HepG2 (cell line): ENCODE data around the gene FDPS. TPM values are rescaled to one million over a fixed set of nuclear protein-coding genes. Genes with fewer than 3 reads are reported as not detected.

Source experiments
- ASH2L ChIP-seq: fragments of 300-600, 200-600 bp; sonication (generic); IDR thresholded peaks from 2 replicates; pipeline ENCODE4 v1.7.0; 2017; ENCODE audit warnings: low read depth, mild to moderate bottlenecking, moderate library complexity, mixed read lengths, low read length; ENCODE audit not compliant: insufficient read length
- CCAR2 ChIP-seq: fragments of 200-400 bp; formaldehyde crosslinking; optimal IDR thresholded peaks from 2 replicates; pipeline ENCODE3; 2018; ENCODE audit warnings: low read depth, mild to moderate bottlenecking, low read length, moderate library complexity
- DDIT3 ChIP-seq: sonication (generic); formaldehyde crosslinking; IDR thresholded peaks from 2 replicates; pipeline ENCODE4 v1.4.0; 2020; ENCODE audit warnings: mild to moderate bottlenecking, missing genetic modification reagents
- ELF1 ChIP-seq: sonication (generic); formaldehyde crosslinking; IDR thresholded peaks from 2 replicates; pipeline ENCODE4 v1.4.0; 2020; ENCODE audit warnings: missing genetic modification reagents
- HNRNPH1 ChIP-seq: fragments of 200-400 bp; formaldehyde crosslinking; optimal IDR thresholded peaks from 2 replicates; pipeline ENCODE3; 2017; ENCODE audit warnings: mild to moderate bottlenecking, low read depth, low read length
- HOXD1 ChIP-seq: sonication (generic); formaldehyde crosslinking; IDR thresholded peaks from 2 replicates; pipeline ENCODE4 v1.5.0; 2020; ENCODE audit warnings: missing genetic modification reagents
- JUND ChIP-seq: sonication (generic); formaldehyde crosslinking; IDR thresholded peaks from 2 replicates; pipeline ENCODE4 v1.8.0; 2022; ENCODE audit warnings: mild to moderate bottlenecking, missing genetic modification reagents
- KDM5A ChIP-seq: fragments of 200-600 bp; sonication (generic); IDR thresholded peaks from 2 replicates; pipeline ENCODE4 v1.7.0; 2018; ENCODE audit warnings: antibody characterized with exemption, mild to moderate bottlenecking, low read length, borderline replicate concordance
- MBNL3 ChIP-seq: fragments of 250-450 bp; sonication (Bioruptor Pico); conservative IDR thresholded peaks from 2 replicates; pipeline ENCODE4 v1.8.0; 2022; ENCODE audit warnings: mild to moderate bottlenecking, inconsistent platforms
- NBN ChIP-seq: fragments of 450-650 bp; conservative IDR thresholded peaks from 2 replicates; pipeline ENCODE4 v1.6.1; 2017
- PATZ1 ChIP-seq: sonication (generic); formaldehyde crosslinking; IDR thresholded peaks from 2 replicates; pipeline ENCODE4 v1.4.0; 2020; ENCODE audit warnings: missing genetic modification reagents
- PRMT3 ChIP-seq: sonication (generic); formaldehyde crosslinking; IDR thresholded peaks from 2 replicates; pipeline ENCODE4 v1.8.1; 2022; ENCODE audit warnings: low read depth, mild to moderate bottlenecking, moderate library complexity, missing genetic modification reagents, borderline replicate concordance
- RBFOX2 ChIP-seq: fragments of 200-400 bp; formaldehyde crosslinking; IDR thresholded peaks from 2 replicates; pipeline ENCODE4 v1.6.1; 2017; ENCODE audit warnings: low read depth, mild to moderate bottlenecking, low read length
- SMARCE1 ChIP-seq: fragments of 450-650 bp; IDR thresholded peaks from 2 replicates; pipeline ENCODE4 v1.6.1; 2017; ENCODE audit warnings: borderline replicate concordance
- TGIF2 ChIP-seq: IDR thresholded peaks from 2 replicates; pipeline ENCODE4 v1.6.1; 2016; ENCODE audit warnings: control low read depth, missing compliant biosample characterization
- TOE1 ChIP-seq: sonication (generic); formaldehyde crosslinking; IDR thresholded peaks from 2 replicates; pipeline ENCODE4 v1.4.0; 2020; ENCODE audit warnings: mild to moderate bottlenecking, missing genetic modification reagents
- U2AF2 ChIP-seq: fragments of 200-400 bp; formaldehyde crosslinking; IDR thresholded peaks from 2 replicates; pipeline ENCODE4 v1.6.1; 2017; ENCODE audit warnings: low read depth, mild to moderate bottlenecking, low read length
- ZBTB43 ChIP-seq: sonication (generic); formaldehyde crosslinking; conservative IDR thresholded peaks from 2 replicates; pipeline ENCODE4 v1.4.0; 2020; ENCODE audit warnings: missing genetic modification reagents
- ZNF337 ChIP-seq: sonication (generic); formaldehyde crosslinking; IDR thresholded peaks from 2 replicates; pipeline ENCODE4 v1.5.1; 2020; ENCODE audit warnings: missing genetic modification reagents, low read depth, mild to moderate bottlenecking, borderline replicate concordance
- ZNF33A ChIP-seq: sonication (generic); formaldehyde crosslinking; IDR thresholded peaks from 2 replicates; pipeline ENCODE4 v1.5.1; 2020; ENCODE audit warnings: missing genetic modification reagents, mild to moderate bottlenecking, moderate library complexity, borderline replicate concordance
- polyA plus RNA-seq, 8 experiments: library from polyadenylated mRNA; depleted of rRNA in 3 of 8; stranded (reverse) in 7 of 8; unstranded in 1 of 8; fragments of >200 nt; fragmentation: Illumina TruSeq in 4 of 8; extraction: Trizol in 4 of 8; gene quantifications; 2 replicates each; pipeline versions ENCODE4 v1.2.1 to v1.2.3, GENCODE V29; 2011 to 2016; ENCODE audit warnings: low read depth in 4 of 8, missing spikeins in 1 of 8, mixed read lengths in 1 of 8; ENCODE audit not compliant: insufficient read depth in 1 of 8
- total RNA-seq, 5 experiments: library from RNA; depleted of rRNA; stranded (reverse); fragments of >200 nt; fragmentation: Illumina TruSeq; extraction: Trizol; gene quantifications; 2 replicates each; pipeline ENCODE4 v1.2.3, GENCODE V29; 2016; ENCODE audit warnings: low read depth in 1 of 5
- TF ChIP-seq, protein P1 (sequence below): sonication (generic); formaldehyde crosslinking; IDR thresholded peaks from 2 replicates; pipeline ENCODE4 v1.4.0; 2020; ENCODE audit warnings: missing genetic modification reagents
- TF ChIP-seq, protein P2 (sequence below): sonication (generic); formaldehyde crosslinking; IDR thresholded peaks from 2 replicates; pipeline ENCODE4 v1.5.1; 2020; ENCODE audit warnings: missing genetic modification reagents, mild to moderate bottlenecking, borderline replicate concordance

Gene FDPS
- total and polyA plus RNA-seq, 2 of the 13 experiments (the other 11 are each of a cell fraction or from before 2014, with no cell fraction given): 264 to 519 TPM

DNA sequence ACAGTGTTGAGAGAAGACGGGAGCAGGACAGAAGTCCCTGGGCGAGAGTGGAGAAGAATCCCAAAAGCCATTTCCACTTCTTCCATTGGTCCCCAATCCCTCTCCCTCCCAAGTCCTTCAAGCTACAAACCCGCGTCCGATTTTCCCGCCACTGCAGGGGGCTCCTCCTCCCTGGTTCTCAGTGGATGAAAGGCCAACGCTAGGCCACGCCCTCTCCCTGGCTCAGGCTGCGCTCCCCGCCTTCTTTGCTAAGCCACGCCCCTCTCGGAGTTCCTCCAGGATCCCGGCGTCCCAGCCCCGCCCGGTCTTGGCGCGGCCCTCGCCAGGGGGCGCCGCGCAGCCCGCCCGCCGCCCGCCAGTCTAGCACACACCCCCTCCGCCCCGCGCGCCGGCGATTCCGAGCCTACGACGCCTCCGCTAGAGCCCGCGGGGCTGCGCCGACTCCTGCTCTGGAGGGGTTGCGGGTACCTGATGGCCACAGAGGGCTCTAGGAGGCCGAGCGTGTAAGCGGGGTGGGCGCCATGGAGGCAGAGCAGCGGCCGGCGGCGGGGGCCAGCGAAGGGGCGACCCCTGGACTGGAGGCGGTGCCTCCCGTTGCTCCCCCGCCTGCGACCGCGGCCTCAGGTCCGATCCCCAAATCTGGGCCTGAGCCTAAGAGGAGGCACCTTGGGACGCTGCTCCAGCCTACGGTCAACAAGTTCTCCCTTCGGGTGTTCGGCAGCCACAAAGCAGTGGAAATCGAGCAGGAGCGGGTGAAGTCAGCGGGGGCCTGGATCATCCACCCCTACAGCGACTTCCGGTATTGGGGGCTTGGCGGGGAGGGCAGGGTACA is 31.4 kb upstream of the FDPS start, which contains the start of gene HCN3 (continued):
- no peak for TF ChIP-seq KDM5A
- no peak for TF ChIP-seq HOXD1 (CRISPR knock-in tag)
- no peak for TF ChIP-seq TGIF2 (CRISPR knock-in tag)
- no peak for TF ChIP-seq JUND (CRISPR knock-in tag)
- no peak for TF ChIP-seq HNRNPH1
- peak; percentile 58 for TF ChIP-seq RBFOX2
- TF ChIP-seq DDIT3 (CRISPR knock-in tag): no peak
- no peak for TF ChIP-seq SMARCE1
- no peak for TF ChIP-seq TOE1
- TF ChIP-seq, protein P1, sequence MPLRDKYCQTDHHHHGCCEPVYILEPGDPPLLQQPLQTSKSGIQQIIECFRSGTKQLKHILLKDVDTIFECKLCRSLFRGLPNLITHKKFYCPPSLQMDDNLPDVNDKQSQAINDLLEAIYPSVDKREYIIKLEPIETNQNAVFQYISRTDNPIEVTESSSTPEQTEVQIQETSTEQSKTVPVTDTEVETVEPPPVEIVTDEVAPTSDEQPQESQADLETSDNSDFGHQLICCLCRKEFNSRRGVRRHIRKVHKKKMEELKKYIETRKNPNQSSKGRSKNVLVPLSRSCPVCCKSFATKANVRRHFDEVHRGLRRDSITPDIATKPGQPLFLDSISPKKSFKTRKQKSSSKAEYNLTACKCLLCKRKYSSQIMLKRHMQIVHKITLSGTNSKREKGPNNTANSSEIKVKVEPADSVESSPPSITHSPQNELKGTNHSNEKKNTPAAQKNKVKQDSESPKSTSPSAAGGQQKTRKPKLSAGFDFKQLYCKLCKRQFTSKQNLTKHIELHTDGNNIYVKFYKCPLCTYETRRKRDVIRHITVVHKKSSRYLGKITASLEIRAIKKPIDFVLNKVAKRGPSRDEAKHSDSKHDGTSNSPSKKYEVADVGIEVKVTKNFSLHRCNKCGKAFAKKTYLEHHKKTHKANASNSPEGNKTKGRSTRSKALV (CRISPR knock-in tag): no peak
- 0 out of 2 replicates have a peak, but pooled peaks have one; percentile 45 for TF ChIP-seq ZBTB43 (CRISPR knock-in tag)
- no peak for TF ChIP-seq NBN
- TF ChIP-seq U2AF2: no peak
- peak; percentile 51 for TF ChIP-seq ASH2L
- no peak for TF ChIP-seq CCAR2
- TF ChIP-seq, protein P2, sequence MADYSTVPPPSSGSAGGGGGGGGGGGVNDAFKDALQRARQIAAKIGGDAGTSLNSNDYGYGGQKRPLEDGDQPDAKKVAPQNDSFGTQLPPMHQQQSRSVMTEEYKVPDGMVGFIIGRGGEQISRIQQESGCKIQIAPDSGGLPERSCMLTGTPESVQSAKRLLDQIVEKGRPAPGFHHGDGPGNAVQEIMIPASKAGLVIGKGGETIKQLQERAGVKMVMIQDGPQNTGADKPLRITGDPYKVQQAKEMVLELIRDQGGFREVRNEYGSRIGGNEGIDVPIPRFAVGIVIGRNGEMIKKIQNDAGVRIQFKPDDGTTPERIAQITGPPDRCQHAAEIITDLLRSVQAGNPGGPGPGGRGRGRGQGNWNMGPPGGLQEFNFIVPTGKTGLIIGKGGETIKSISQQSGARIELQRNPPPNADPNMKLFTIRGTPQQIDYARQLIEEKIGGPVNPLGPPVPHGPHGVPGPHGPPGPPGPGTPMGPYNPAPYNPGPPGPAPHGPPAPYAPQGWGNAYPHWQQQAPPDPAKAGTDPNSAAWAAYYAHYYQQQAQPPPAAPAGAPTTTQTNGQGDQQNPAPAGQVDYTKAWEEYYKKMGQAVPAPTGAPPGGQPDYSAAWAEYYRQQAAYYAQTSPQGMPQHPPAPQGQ (CRISPR knock-in tag): no peak
- TF ChIP-seq ELF1: peak; percentile 43; the same call in 1 of the 2 replicates
- TF ChIP-seq PATZ1 (CRISPR knock-in tag): no peak; the same call in 1 of the 2 replicates
- no peak for TF ChIP-seq ZNF33A (CRISPR knock-in tag)
- no peak for TF ChIP-seq MBNL3
- TF ChIP-seq PRMT3 (CRISPR knock-in tag): no peak
- TF ChIP-seq ZNF337 (CRISPR knock-in tag): no peak
